Activated CD4-positive, alpha-beta memory T cell treated with anti-CD3 and anti-CD28 coated beads for 36 hours (primary cell): ENCODE measurements around the gene FARP2. TPM values are rescaled to one million over a fixed set of nuclear protein-coding genes. Genes with fewer than 3 reads are reported as not detected.

Source experiments
- CTCF ChIA-PET: fragments of 350-600 bp; sonication (Branson Sonifier 250); formaldehyde crosslinking; loops from one replicate; lab custom pipeline; 2021; ENCODE audit warnings: antibody characterized with exemption, inconsistent platforms; lab: Charles Lee
- POLR2A ChIA-PET: fragments of 350-600 bp; sonication (Branson Sonifier 250); formaldehyde crosslinking; loops from one replicate; lab custom pipeline; 2021; ENCODE audit warnings: antibody characterized with exemption; lab: Charles Lee
- DNase-seq: peaks from one replicate; pipeline ENCODE4 v3.0.0-alpha.2; 2020
- H3K27ac Mint-ChIP-seq: one replicate; pipeline ENCODE4 v1.8.0; 2021; ENCODE audit warnings: mixed read lengths
- H3K27me3 Mint-ChIP-seq: one replicate; pipeline ENCODE4 v1.8.0; 2021; ENCODE audit warnings: mixed read lengths
- H3K36me3 Mint-ChIP-seq: one replicate; pipeline ENCODE4 v1.8.0; 2021; ENCODE audit warnings: mixed read lengths
- H3K4me1 Mint-ChIP-seq: one replicate; pipeline ENCODE4 v1.8.0; 2021; ENCODE audit warnings: low read depth, mixed read lengths
- H3K4me3 Mint-ChIP-seq: one replicate; pipeline ENCODE4 v1.8.0; 2021; ENCODE audit warnings: mild to moderate bottlenecking, mixed read lengths
- H3K9me3 Mint-ChIP-seq: one replicate; pipeline ENCODE4 v1.8.0; 2021; ENCODE audit warnings: mixed read lengths
- intact Hi-C: fragments of 100-400 bp; cut with micrococcal nuclease; formaldehyde crosslinking; loops from one replicate; pipeline ENCODE4 v1.15.1; 2023
- total RNA-seq, 2 experiments: library from RNA; stranded (reverse); gene quantifications; one replicate each; pipeline ENCODE4 v1.2.3, GENCODE V29; 2021

Gene FARP2
- total RNA-seq, 2 experiments from 2014 or later: 25.1 to 29.5 TPM

GRCh38 chr2:241475267-241475666 lies 119.2 kb downstream of the FARP2 start:
- peaks cover 11% of the 10 kb centered on the region for H3K27me3 Mint-ChIP-seq
- no peaks in the 10 kb centered on the region for H3K9me3 Mint-ChIP-seq
- H3K27ac Mint-ChIP-seq: no peak overlapping the region
- no peak overlapping the region for H3K4me3 Mint-ChIP-seq
- peaks cover 1% of the 10 kb centered on the region for H3K4me1 Mint-ChIP-seq
- CTCF ChIA-PET: no interaction called here
- peaks cover 4% of the 10 kb centered on the region for H3K36me3 Mint-ChIP-seq
- intact Hi-C loops: no loop called here
- no peak for DNase-seq
- POLR2A ChIA-PET: no interaction called here

- DNase-seq: no peak
- ChIA-PET POLR2A (no interaction called here), CTCF (no interaction called here)
- peaks cover 4% of the 10 kb centered on the region for H3K36me3 Mint-ChIP-seq
- no peak overlapping the region for H3K4me3 Mint-ChIP-seq
- peaks cover 2% of the 10 kb centered on the region for H3K27me3 Mint-ChIP-seq
- no peak overlapping the region for H3K27ac Mint-ChIP-seq
- no peaks in the 10 kb centered on the region for H3K9me3 Mint-ChIP-seq
- no peaks in the 10 kb centered on the region for H3K4me1 Mint-ChIP-seq
- intact Hi-C loops: no loop called here
Measured at GRCh38 chr2:241478166-241478565, 122.1 kb downstream of the FARP2 start.

- ChIA-PET POLR2A (no interaction called here), CTCF (no interaction called here)
- no peak overlapping the region for H3K27ac Mint-ChIP-seq
- H3K4me3 Mint-ChIP-seq: no peak overlapping the region
- DNase-seq: no peak
- peaks cover 4% of the 10 kb centered on the region for H3K36me3 Mint-ChIP-seq
- H3K27me3 Mint-ChIP-seq: no peaks in the 10 kb centered on the region
- H3K4me1 Mint-ChIP-seq: no peaks in the 10 kb centered on the region
- intact Hi-C loops: no loop called here
- H3K9me3 Mint-ChIP-seq: no peaks in the 10 kb centered on the region
Measured at GRCh38 chr2:241479026-241479898, 123.2 kb downstream of the FARP2 start.

- Mint-ChIP-seq H3K27me3 (no peaks in the 10 kb centered on the region), H3K36me3 (peaks cover 4% of the 10 kb centered on the region), H3K4me1 (no peaks in the 10 kb centered on the region), H3K27ac (no peak overlapping the region), H3K4me3 (no peak overlapping the region), H3K9me3 (no peaks in the 10 kb centered on the region)
- no peak for DNase-seq
- POLR2A ChIA-PET: no interaction called here
- intact Hi-C loops: no loop called here
- CTCF ChIA-PET: no interaction called here
Measured at GRCh38 chr2:241481687-241482086, 125.6 kb downstream of the FARP2 start.

- Mint-ChIP-seq H3K27ac (no peak overlapping the region), H3K36me3 (peaks cover 3% of the 10 kb centered on the region), H3K9me3 (no peaks in the 10 kb centered on the region), H3K27me3 (no peaks in the 10 kb centered on the region), H3K4me1 (no peaks in the 10 kb centered on the region), H3K4me3 (no peak overlapping the region)
- POLR2A ChIA-PET: no interaction called here
- intact Hi-C loops: no loop called here
- DNase-seq: no peak
- CTCF ChIA-PET: no interaction called here
Measured at GRCh38 chr2:241482126-241482955, 126.3 kb downstream of the FARP2 start.

GRCh38 chr2:241483305-241483704 lies 127.2 kb downstream of the FARP2 start:
- Mint-ChIP-seq H3K4me3 (no peak overlapping the region), H3K36me3 (no peaks in the 10 kb centered on the region), H3K27me3 (no peaks in the 10 kb centered on the region)

GRCh38 chr2:241485172-241485911 lies 129.3 kb downstream of the FARP2 start:
- Mint-ChIP-seq H3K4me1 (no peaks in the 10 kb centered on the region), H3K4me3 (no peak overlapping the region), H3K36me3 (no peaks in the 10 kb centered on the region), H3K27ac (no peak overlapping the region), H3K27me3 (no peaks in the 10 kb centered on the region), H3K9me3 (no peaks in the 10 kb centered on the region)
- no peak for DNase-seq
- CTCF ChIA-PET: no interaction called here
- intact Hi-C loops: no loop called here
- POLR2A ChIA-PET: no interaction called here

More at GRCh38 chr2:241483305-241483704, 127.2 kb downstream of the FARP2 start:
- POLR2A ChIA-PET: no interaction called here
- H3K27ac Mint-ChIP-seq: no peak overlapping the region
- no peaks in the 10 kb centered on the region for H3K4me1 Mint-ChIP-seq
- intact Hi-C loops: no loop called here
- DNase-seq: no peak
- CTCF ChIA-PET: no interaction called here
- H3K9me3 Mint-ChIP-seq: no peaks in the 10 kb centered on the region

- Mint-ChIP-seq H3K9me3 (no peaks in the 10 kb centered on the region), H3K27ac (no peak overlapping the region), H3K4me3 (no peak overlapping the region), H3K4me1 (no peaks in the 10 kb centered on the region), H3K27me3 (no peaks in the 10 kb centered on the region), H3K36me3 (no peaks in the 10 kb centered on the region)
- ChIA-PET CTCF (no interaction called here), POLR2A (no interaction called here)
- no peak for DNase-seq
- intact Hi-C loops: no loop called here
Measured at GRCh38 chr2:241489088-241489487, 133.0 kb downstream of the FARP2 start.

GRCh38 chr2:241489733-241490680 lies 133.9 kb downstream of the FARP2 start:
- ChIA-PET POLR2A (no interaction called here), CTCF (no interaction called here)
- intact Hi-C loops: no loop called here
- Mint-ChIP-seq H3K27ac (no peak overlapping the region), H3K27me3 (no peaks in the 10 kb centered on the region), H3K9me3 (no peaks in the 10 kb centered on the region), H3K4me1 (no peaks in the 10 kb centered on the region), H3K4me3 (no peak overlapping the region), H3K36me3 (no peaks in the 10 kb centered on the region)
- DNase-seq: no peak

GRCh38 chr2:241490825-241491506 lies 134.9 kb downstream of the FARP2 start:
- Mint-ChIP-seq H3K27me3 (no peaks in the 10 kb centered on the region), H3K4me1 (no peaks in the 10 kb centered on the region), H3K27ac (no peak overlapping the region), H3K36me3 (no peaks in the 10 kb centered on the region), H3K9me3 (no peaks in the 10 kb centered on the region), H3K4me3 (no peak overlapping the region)
- ChIA-PET POLR2A (no interaction called here), CTCF (no interaction called here)
- intact Hi-C loops: no loop called here
- DNase-seq: no peak

GRCh38 chr2:241491549-241492173 lies 135.6 kb downstream of the FARP2 start:
- Mint-ChIP-seq H3K27me3 (no peaks in the 10 kb centered on the region), H3K4me3 (no peak overlapping the region), H3K27ac (no peak overlapping the region), H3K9me3 (no peaks in the 10 kb centered on the region), H3K4me1 (no peaks in the 10 kb centered on the region), H3K36me3 (no peaks in the 10 kb centered on the region)
- CTCF ChIA-PET: no interaction called here
- DNase-seq: no peak
- POLR2A ChIA-PET: no interaction called here
- intact Hi-C loops: no loop called here
